ENCODE measurements around the gene MYO5B.

Gene MYO5B

DNA sequence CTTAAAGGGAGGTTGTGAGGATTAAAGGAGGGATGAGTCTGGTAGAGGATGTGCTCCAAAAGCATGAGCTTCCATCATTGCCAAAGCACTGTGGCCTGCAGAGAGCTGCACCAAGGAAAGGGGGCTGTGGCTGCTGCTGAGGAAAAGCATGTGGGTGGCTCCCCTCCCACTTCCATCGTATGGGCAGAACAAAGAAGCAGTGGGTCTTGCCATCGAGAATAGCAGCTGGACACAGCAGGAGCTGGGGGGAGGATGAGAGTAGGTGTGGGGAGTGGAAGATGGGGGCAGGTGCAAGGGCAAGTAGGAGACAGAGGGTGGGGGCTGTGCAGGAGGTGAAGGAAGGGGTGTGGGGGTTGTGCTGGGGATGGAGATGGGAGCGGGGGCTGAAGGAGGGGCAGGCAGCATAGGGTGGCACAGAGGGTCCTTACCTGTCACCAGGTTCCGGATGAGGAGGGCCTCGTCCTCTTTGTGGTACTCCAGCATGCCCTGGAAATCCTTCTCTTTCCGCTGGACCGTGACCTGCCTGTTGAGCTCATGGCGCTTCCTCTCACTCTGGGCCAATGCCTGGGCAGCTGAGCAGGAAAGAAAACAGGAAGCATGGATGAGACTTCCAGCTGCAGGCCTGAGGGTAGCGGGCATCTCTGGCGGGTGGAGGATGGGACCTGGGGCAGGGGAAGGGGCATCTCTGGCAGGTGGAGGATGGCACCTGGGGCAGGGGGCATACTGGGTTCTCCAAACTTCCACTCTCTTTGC is 348.1 kb downstream of the MYO5B start:
- Histone ChIP-seq H3K27me3 (ENCODE audit: low read length) (no peaks in the 10 kb centered on the region), H3K9me2 (replicated peaks; ENCODE audit: insufficient read depth, low read length) (no peaks in the 10 kb centered on the region), H4K20me1 (ENCODE audit: low read depth, low read length) (no peaks in the 10 kb centered on the region), H3K4me2 (ENCODE audit: low read depth, low read length, poor library complexity, severe bottlenecking) (no peak overlapping the region), H3K79me2 (ENCODE audit: insufficient read depth, low read length) (no peaks in the 10 kb centered on the region), H3K9ac (ENCODE audit: low read length) (no peak overlapping the region), H3K4me3 (ENCODE audit: insufficient read depth, low read length, poor library complexity, severe bottlenecking) (no peak overlapping the region), H3F3A (ENCODE audit: insufficient read depth) (no peaks in the 10 kb centered on the region), H3K36me3 (ENCODE audit: low read length) (no peaks in the 10 kb centered on the region), H2AFZ (ENCODE audit: low read depth, low read length, severe bottlenecking) (no peak overlapping the region), H3K9me3 (ENCODE audit: insufficient read depth, low read length) (no peaks in the 10 kb centered on the region), H3K27ac (ENCODE audit: low read depth, low read length) (no peak overlapping the region)
- TF ChIP-seq, protein P1, sequence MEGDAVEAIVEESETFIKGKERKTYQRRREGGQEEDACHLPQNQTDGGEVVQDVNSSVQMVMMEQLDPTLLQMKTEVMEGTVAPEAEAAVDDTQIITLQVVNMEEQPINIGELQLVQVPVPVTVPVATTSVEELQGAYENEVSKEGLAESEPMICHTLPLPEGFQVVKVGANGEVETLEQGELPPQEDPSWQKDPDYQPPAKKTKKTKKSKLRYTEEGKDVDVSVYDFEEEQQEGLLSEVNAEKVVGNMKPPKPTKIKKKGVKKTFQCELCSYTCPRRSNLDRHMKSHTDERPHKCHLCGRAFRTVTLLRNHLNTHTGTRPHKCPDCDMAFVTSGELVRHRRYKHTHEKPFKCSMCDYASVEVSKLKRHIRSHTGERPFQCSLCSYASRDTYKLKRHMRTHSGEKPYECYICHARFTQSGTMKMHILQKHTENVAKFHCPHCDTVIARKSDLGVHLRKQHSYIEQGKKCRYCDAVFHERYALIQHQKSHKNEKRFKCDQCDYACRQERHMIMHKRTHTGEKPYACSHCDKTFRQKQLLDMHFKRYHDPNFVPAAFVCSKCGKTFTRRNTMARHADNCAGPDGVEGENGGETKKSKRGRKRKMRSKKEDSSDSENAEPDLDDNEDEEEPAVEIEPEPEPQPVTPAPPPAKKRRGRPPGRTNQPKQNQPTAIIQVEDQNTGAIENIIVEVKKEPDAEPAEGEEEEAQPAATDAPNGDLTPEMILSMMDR (IDR thresholded peaks at IDR 0.05; ENCODE audit: insufficient read depth, low read length, poor library complexity, severe bottlenecking), result no peak
- TF ChIP-seq EZH2phosphoT487 (conservative IDR thresholded peaks at IDR 0.05; ENCODE audit: low read length), result no peak

GRCh38 chr18:49846361-49846662 is 348.6 kb downstream of the MYO5B start:
- H3K9me2 ChIP-seq (replicated peaks; ENCODE audit: insufficient read depth, low read length), result no peaks in the 10 kb centered on the region
- H3F3A ChIP-seq (ENCODE audit: insufficient read depth), result no peaks in the 10 kb centered on the region
- no peaks in the 10 kb centered on the region for H3K79me2 ChIP-seq (ENCODE audit: insufficient read depth, low read length)
- H3K4me2 ChIP-seq (ENCODE audit: low read depth, low read length, poor library complexity, severe bottlenecking), result no peak overlapping the region
- H3K27ac ChIP-seq (ENCODE audit: low read depth, low read length), result no peak overlapping the region
- no peak overlapping the region for H3K9ac ChIP-seq (ENCODE audit: low read length)
- H3K9me3 ChIP-seq (ENCODE audit: insufficient read depth, low read length), result no peaks in the 10 kb centered on the region
- H3K4me3 ChIP-seq (ENCODE audit: insufficient read depth, low read length, poor library complexity, severe bottlenecking), result no peak overlapping the region
- TF ChIP-seq, protein P1 (IDR thresholded peaks at IDR 0.05; ENCODE audit: insufficient read depth, low read length, poor library complexity, severe bottlenecking), result no peak
- no peak for TF ChIP-seq EZH2phosphoT487 (conservative IDR thresholded peaks at IDR 0.05; ENCODE audit: low read length)
- H3K27me3 ChIP-seq (ENCODE audit: low read length), result no peaks in the 10 kb centered on the region
- H2AFZ ChIP-seq (ENCODE audit: low read depth, low read length, severe bottlenecking), result no peak overlapping the region
- no peaks in the 10 kb centered on the region for H4K20me1 ChIP-seq (ENCODE audit: low read depth, low read length)
- no peaks in the 10 kb centered on the region for H3K36me3 ChIP-seq (ENCODE audit: low read length)

GRCh38 chr18:49845629-49846360 is 349.2 kb downstream of the MYO5B start:
- H3K79me2 ChIP-seq (ENCODE audit: insufficient read depth, low read length), result no peaks in the 10 kb centered on the region
- H3F3A ChIP-seq (ENCODE audit: insufficient read depth), result no peaks in the 10 kb centered on the region
- no peaks in the 10 kb centered on the region for H4K20me1 ChIP-seq (ENCODE audit: low read depth, low read length)
- no peak overlapping the region for H3K9ac ChIP-seq (ENCODE audit: low read length)
- no peaks in the 10 kb centered on the region for H3K9me3 ChIP-seq (ENCODE audit: insufficient read depth, low read length)
- H2AFZ ChIP-seq (ENCODE audit: low read depth, low read length, severe bottlenecking), result no peak overlapping the region
- no peak overlapping the region for H3K4me3 ChIP-seq (ENCODE audit: insufficient read depth, low read length, poor library complexity, severe bottlenecking)
- no peaks in the 10 kb centered on the region for H3K9me2 ChIP-seq (replicated peaks; ENCODE audit: insufficient read depth, low read length)
- no peaks in the 10 kb centered on the region for H3K36me3 ChIP-seq (ENCODE audit: low read length)
- TF ChIP-seq EZH2phosphoT487 (conservative IDR thresholded peaks at IDR 0.05; ENCODE audit: low read length), result no peak
- TF ChIP-seq, protein P1 (IDR thresholded peaks at IDR 0.05; ENCODE audit: insufficient read depth, low read length, poor library complexity, severe bottlenecking), result no peak
- no peaks in the 10 kb centered on the region for H3K27me3 ChIP-seq (ENCODE audit: low read length)
- H3K4me2 ChIP-seq (ENCODE audit: low read depth, low read length, poor library complexity, severe bottlenecking), result no peak overlapping the region
- H3K27ac ChIP-seq (ENCODE audit: low read depth, low read length), result no peak overlapping the region
